ENCODE data around the gene HFM1.

Gene HFM1

DNA sequence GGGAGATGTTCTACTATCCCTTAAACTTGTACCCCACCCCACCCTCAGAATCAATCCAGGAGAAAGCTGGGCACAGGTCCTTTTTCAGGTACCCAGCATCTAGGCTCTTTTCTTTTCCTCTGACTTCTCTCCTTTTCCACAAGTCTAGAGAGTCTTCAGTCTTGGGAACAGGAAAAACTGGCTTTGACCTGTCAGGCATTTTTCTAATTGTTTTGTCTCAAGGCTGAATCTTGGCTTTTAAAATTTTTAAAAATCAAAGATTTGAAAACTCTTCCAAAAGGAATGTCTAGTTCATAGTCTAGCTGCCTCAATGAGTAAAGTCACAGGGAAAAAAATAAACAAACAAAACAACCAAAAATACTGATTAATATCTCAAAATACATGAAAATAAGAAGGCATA is 161.5 kb downstream of the HFM1 start:
- DNase-seq, result no peak

DNA sequence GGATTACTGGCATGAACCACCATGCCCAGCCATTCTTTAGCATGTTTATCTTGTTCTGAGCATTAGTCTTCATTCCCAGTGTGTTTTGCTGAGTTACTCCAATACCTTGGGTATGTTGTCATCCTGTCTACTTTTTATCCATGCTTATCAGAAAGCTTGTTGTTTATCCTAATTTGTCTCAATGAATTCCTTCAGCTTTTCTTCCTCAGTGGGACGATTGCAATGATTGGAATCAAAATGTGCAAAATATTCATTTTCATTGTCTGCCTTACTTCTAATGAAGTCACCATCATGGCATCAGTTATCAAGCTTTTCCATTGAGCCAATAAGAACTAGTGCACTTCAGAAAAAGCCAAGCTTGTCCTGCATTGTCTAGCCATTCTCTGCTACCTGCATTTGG is 170.5 kb downstream of the HFM1 start:
- DNase-seq, result no peak

DNA sequence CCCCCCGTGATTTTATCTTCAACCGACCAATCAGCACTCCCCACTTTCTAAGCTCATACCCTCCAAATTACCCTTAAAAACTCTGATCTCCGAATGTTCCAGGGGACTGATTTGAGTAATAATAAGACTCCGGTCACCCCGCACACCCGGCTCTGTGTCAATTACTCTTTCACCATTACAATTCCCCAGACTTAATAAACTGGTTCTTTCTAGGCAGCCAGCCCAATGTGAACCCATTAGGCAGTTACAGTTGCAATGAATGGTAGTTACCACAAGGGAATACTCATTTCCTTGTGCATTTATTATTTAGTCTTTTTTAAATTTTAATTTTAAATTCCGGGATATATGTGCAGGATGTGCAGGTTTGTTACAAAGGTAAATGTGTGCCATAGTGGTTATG is 177.9 kb downstream of the HFM1 start:
- no peak for DNase-seq

DNA sequence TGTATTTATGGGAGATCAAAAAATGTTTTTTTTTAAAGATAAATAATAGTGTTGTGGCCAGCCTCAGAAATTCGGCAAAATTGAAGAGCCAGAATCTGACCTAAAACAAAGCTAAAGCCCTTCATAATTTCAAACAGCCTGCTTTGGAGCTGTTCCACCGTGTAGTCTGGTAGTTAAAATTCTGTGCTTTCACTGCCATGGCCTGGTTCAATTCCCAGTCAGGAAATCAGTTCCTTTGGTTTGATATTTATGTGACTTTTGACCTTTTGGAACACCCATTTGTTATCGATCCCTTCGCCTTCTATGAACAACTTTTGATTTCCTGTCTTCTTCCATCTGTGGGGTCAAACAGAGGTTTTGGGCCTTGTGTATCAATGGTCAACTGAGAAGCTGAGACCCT is 179.8 kb downstream of the HFM1 start:
- DNase-seq, result no peak

DNA sequence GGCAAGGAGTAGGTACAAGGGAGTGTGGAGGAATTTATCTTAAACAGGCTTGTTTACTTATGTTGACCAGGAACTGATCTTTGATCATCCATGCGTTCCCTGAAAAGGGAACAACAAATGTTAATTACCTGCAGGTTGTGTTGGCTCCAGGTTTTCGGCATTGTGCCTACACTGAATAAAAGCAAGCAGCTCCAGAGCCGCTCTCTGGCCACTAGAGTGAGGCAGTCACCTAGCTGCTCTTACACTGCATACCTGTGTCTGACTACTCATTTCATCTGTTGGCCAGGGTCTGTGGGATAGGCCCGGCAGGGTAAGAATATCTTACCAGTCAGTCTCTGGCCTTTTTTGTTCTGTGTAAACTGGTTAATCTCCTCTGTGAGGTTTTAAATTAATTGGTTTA is 183.6 kb downstream of the HFM1 start:
- no peak for DNase-seq

GRCh38 chr1:91217911-91218310 is 186.7 kb downstream of the HFM1 start:
- no peak for DNase-seq

Measured in right kidney (tissue), 1 donor.